ENCODE results near the gene STAT4.

The STAT4 gene

GRCh38 chr2:191086706-191087105, 64.1 kb downstream of the STAT4 start:
- DNase-seq (ENCODE audit: low read depth in 2 of 2): no peak

GRCh38 chr2:191083540-191083939, 67.3 kb downstream of the STAT4 start:
- no peak for DNase-seq (ENCODE audit: low read depth in 2 of 2)

- DNase-seq (ENCODE audit: low read depth in 2 of 2): no peak
Measured at GRCh38 chr2:191082321-191082720, 68.5 kb downstream of the STAT4 start.

- DNase-seq (ENCODE audit: low read depth in 2 of 2): no peak
Measured at GRCh38 chr2:191081411-191082155, 69.2 kb downstream of the STAT4 start.

GRCh38 chr2:191078165-191078867, 72.5 kb downstream of the STAT4 start:
- no peak for DNase-seq (ENCODE audit: low read depth in 2 of 2)

GRCh38 chr2:191070276-191070675, 80.5 kb downstream of the STAT4 start:
- DNase-seq (ENCODE audit: low read depth in 2 of 2): no peak

- no peak for DNase-seq (ENCODE audit: low read depth in 2 of 2)
Measured at GRCh38 chr2:191069606-191070005, 81.2 kb downstream of the STAT4 start.

GRCh38 chr2:191066919-191067233, 83.9 kb downstream of the STAT4 start:
- DNase-seq (ENCODE audit: low read depth in 2 of 2): no peak

GRCh38 chr2:191066197-191066918, 84.4 kb downstream of the STAT4 start:
- no peak for DNase-seq (ENCODE audit: low read depth in 2 of 2)

- no peak for DNase-seq (ENCODE audit: low read depth in 2 of 2)
Measured at GRCh38 chr2:191065785-191066184, 85.0 kb downstream of the STAT4 start.

GRCh38 chr2:191064590-191064989, 86.2 kb downstream of the STAT4 start:
- DNase-seq (ENCODE audit: low read depth in 2 of 2): no peak

- no peak for DNase-seq (ENCODE audit: low read depth in 2 of 2)
Measured at GRCh38 chr2:191063584-191063983, 87.2 kb downstream of the STAT4 start.

- no peak for DNase-seq (ENCODE audit: low read depth in 2 of 2)
Measured at GRCh38 chr2:191061381-191061980, 89.3 kb downstream of the STAT4 start.

GRCh38 chr2:191059308-191059707, 91.5 kb downstream of the STAT4 start:
- DNase-seq (ENCODE audit: low read depth in 2 of 2): no peak

- no peak for DNase-seq (ENCODE audit: low read depth in 2 of 2)
Measured at GRCh38 chr2:191056228-191056627, 94.6 kb downstream of the STAT4 start.

- DNase-seq (ENCODE audit: low read depth in 2 of 2): no peak
Measured at GRCh38 chr2:191053256-191053655, 97.5 kb downstream of the STAT4 start.

GRCh38 chr2:191051825-191052778, 98.7 kb downstream of the STAT4 start:
- no peak for DNase-seq (ENCODE audit: low read depth in 2 of 2)

- no peak for DNase-seq (ENCODE audit: low read depth in 2 of 2)
Measured at GRCh38 chr2:191051177-191051576, 99.6 kb downstream of the STAT4 start.

GRCh38 chr2:191050640-191050987, 100.2 kb downstream of the STAT4 start:
- DNase-seq (ENCODE audit: low read depth in 2 of 2): no peak

GRCh38 chr2:191049728-191050639, 100.8 kb downstream of the STAT4 start:
- DNase-seq (ENCODE audit: low read depth in 2 of 2): no peak
